Lung (tissue), 12 donors: ENCODE data around the gene SLC32A1. TPM values are rescaled to one million over a fixed set of nuclear protein-coding genes. Genes with fewer than 3 reads are reported as not detected.
A peak's percentile ranks its signal among the peaks of the same experiment; 100 is the strongest.

Experiments used
- ATAC-seq: fragments of 200-7000 bp; cut with Tn5 transposase; one replicate; pipeline ENCODE4 v1.9.1; 2020; ENCODE audit warnings: moderate number of reproducible peaks; ENCODE audit not compliant: insufficient read depth, low FRiP score
- DNase-seq, 3 donors: peaks; one replicate each; pipeline ENCODE4 v3.0.0-alpha.2; 2013 to 2017
- H3K27ac ChIP-seq, 2 donors: one replicate each; pipeline ENCODE4 v1.5.1; 2013; ENCODE audit warnings: mild to moderate bottlenecking in 2 of 2, moderate library complexity in 2 of 2, control low read depth in 1 of 2, inconsistent platforms in 1 of 2, low read depth in 1 of 2, low read length in 1 of 2
- H3K27me3 ChIP-seq, 3 donors: one replicate each; pipeline ENCODE4 v1.5.1; 2013; ENCODE audit warnings: low read length in 2 of 3; ENCODE audit not compliant: control insufficient read depth in 3 of 3, insufficient read depth in 3 of 3
- H3K36me3 ChIP-seq, 4 donors: one replicate each; pipeline ENCODE4 v1.5.1; 2013; ENCODE audit warnings: low read length in 4 of 4, mild to moderate bottlenecking in 1 of 4, moderate library complexity in 1 of 4; ENCODE audit not compliant: control insufficient read depth in 4 of 4, insufficient read depth in 4 of 4
- H3K4me1 ChIP-seq, 5 donors: one replicate each; pipeline ENCODE4 v1.5.1; 2013; ENCODE audit warnings: low read length in 5 of 5, mild to moderate bottlenecking in 2 of 5, moderate library complexity in 1 of 5; ENCODE audit not compliant: control insufficient read depth in 5 of 5, insufficient read depth in 5 of 5
- H3K4me3 ChIP-seq: one replicate; pipeline ENCODE4 v1.5.1; 2013; ENCODE audit warnings: mild to moderate bottlenecking, control low read depth, moderate library complexity
- H3K9ac ChIP-seq, 2 donors: one replicate each; pipeline ENCODE4 v1.5.1; 2013; ENCODE audit warnings: low read length in 2 of 2, control low read depth in 1 of 2; ENCODE audit not compliant: insufficient read depth in 1 of 2
- H3K9me3 ChIP-seq, 4 donors: one replicate each; pipeline ENCODE4 v1.5.1; 2013; ENCODE audit warnings: low read length in 3 of 4, mild to moderate bottlenecking in 1 of 4, moderate library complexity in 1 of 4; ENCODE audit not compliant: control insufficient read depth in 4 of 4, insufficient read depth in 3 of 4
- WGBS, 2 donors: extraction: QIAGEN DNeasy Blood & Tissue Kit; methylation state at CpG; one replicate each; pipeline ENCODE4 v1.1.7; 2013; 5-methylcytosine and 5-hydroxymethylcytosine counted together
- polyA plus RNA-seq, 2 donors: library from polyadenylated mRNA; stranded (reverse); fragments of 200-250 nt; gene quantifications; one replicate each; pipeline ENCODE4 v1.2.1, GENCODE V29; 2013
- total RNA-seq, 2 donors: library from RNA; depleted of rRNA in 1 of 2; stranded (reverse); fragments of >200 nt in 1 of 2; gene quantifications; one replicate each; pipeline ENCODE4 v1.2.1, GENCODE V29; 2014 to 2021
- TF ChIP-seq, protein P1 (sequence below): IDR thresholded peaks from 2 replicates; pipeline ENCODE4 v1.5.1; 2012; ENCODE audit warnings: mild to moderate bottlenecking; ENCODE audit errors: control extremely low read depth, extremely low read depth
- donor health status: control.
- donor health status: control.
- donor health status: Bipolar disorder and iron deficiency.
- donor health status: healthy.
- donor health status: DM: yes; HTN: yes; CAD: no.

The SLC32A1 gene
- total and polyA plus RNA-seq, 4 donors: not detected

DNA sequence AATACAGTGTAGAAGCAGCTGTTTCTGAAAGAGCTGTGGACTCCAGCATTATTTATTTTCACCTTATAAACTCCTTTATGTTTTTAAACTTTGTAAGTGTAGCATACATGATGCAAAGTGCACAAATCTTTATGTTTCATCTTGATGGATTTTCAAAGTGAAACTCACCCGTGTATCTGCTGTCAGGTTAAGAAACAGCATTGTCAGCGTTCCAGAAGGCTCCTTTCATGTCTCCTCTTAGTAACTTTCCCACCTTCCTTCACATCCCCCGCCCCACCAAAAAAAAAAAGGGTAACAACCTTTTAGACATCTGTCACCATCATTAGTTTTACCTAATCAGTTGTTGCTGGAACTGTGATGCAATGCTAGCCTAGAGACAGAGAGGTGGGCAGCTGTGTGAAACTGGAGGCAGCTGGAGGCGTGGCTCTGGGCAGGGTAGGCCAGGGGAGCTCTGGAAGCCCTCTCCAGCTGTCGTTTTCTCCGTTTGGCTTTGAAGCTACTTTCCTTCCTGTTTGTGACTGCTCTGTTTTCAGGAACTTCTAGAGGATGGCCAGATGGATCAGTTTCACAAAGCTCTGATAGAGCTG, 31.1 kb downstream of the SLC32A1 start:
- Histone ChIP-seq H3K4me1 (peaks cover 0 to 1% (median 0%) of the 10 kb centered on the region in 5 donors), H3K36me3 (peaks cover 18 to 31% (median 21%) of the 10 kb centered on the region in 4 donors), H3K9me3 (no peaks in the 10 kb centered on the region), H3K27ac (no peak overlapping the region), H3K9ac (no peak overlapping the region), H3K27me3 (no peaks in the 10 kb centered on the region), H3K4me3 (no peak overlapping the region)
- 47 to 64% methylated on average over 6 of the region's 6 CpGs for WGBS, 2 donors
- TF ChIP-seq, protein P1, sequence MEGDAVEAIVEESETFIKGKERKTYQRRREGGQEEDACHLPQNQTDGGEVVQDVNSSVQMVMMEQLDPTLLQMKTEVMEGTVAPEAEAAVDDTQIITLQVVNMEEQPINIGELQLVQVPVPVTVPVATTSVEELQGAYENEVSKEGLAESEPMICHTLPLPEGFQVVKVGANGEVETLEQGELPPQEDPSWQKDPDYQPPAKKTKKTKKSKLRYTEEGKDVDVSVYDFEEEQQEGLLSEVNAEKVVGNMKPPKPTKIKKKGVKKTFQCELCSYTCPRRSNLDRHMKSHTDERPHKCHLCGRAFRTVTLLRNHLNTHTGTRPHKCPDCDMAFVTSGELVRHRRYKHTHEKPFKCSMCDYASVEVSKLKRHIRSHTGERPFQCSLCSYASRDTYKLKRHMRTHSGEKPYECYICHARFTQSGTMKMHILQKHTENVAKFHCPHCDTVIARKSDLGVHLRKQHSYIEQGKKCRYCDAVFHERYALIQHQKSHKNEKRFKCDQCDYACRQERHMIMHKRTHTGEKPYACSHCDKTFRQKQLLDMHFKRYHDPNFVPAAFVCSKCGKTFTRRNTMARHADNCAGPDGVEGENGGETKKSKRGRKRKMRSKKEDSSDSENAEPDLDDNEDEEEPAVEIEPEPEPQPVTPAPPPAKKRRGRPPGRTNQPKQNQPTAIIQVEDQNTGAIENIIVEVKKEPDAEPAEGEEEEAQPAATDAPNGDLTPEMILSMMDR: no peak
- ATAC-seq (no peak), DNase-seq (no peak)

DNA sequence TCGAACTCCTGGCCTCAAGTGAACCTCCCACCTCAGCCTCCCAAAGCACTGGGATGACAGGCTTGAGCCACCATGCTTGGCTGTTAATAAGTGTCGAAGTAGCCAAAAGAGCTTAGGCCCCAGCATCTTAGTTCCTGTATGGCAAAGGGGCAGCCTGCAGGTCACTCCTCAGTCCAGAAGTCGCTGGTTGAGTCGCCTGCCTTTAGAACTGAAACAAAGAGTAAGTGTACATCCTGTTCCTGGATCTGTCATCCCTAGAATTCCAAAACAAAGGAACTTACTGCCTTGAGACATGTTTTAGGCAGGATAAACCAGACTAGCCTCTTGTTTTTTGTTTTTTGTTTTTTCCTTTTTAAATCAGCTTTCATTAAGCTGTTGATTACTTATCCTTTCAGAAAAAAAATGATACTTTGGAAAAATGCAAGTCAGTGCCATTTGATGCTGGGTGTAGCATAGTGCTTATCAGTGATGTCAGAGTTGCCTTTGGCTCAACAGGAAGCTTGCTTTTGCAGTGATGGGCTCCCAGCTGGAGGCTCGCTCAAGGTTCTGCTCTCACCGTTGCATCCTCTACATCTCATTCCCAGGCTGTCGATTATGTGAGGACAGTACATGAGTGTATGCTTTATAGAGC, 33.0 kb downstream of the SLC32A1 start:
- H3K27ac ChIP-seq: peak overlapping the region in 1 of 2 donors; percentile 56

DNA sequence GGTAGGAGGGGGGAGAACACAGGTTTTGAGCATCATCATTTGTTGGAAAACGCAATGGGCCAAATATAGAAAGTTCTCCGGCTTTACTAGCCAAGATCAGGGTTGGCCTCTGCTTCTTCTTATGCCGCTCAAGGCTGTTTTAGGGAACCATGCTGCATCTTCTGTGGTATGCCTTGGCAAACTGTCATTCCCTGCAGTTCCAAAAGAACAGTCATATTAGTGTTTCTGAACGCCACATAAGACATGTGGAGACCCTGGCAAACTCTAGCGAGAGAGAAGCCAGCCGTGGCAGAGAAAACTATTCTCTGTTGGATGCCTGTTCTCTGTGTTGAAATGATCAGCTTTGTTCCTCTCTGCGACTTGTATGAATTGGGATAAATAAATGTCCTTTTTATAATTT, 34.8 kb downstream of the SLC32A1 start:
- Histone ChIP-seq H3K4me1 (peaks cover 0 to 1% (median 0%) of the 10 kb centered on the region in 5 donors), H3K9ac (no peak overlapping the region), H3K9me3 (no peaks in the 10 kb centered on the region), H3K36me3 (peaks cover 34 to 41% (median 37%) of the 10 kb centered on the region in 4 donors), H3K27me3 (no peaks in the 10 kb centered on the region), H3K27ac (no peak overlapping the region), H3K4me3 (no peak overlapping the region)
- ATAC-seq (no peak), DNase-seq (no peak)
- TF ChIP-seq, protein P1: no peak
- WGBS, 2 donors: 95 to 97% methylated on average over 7 of the region's 7 CpGs

More for the DNA sequence above, 33.0 kb downstream of the SLC32A1 start:
- Histone ChIP-seq H3K27me3 (no peaks in the 10 kb centered on the region), H3K4me3 (no peak overlapping the region), H3K9me3 (no peaks in the 10 kb centered on the region), H3K9ac (no peak overlapping the region), H3K36me3 (peaks cover 23 to 38% (median 27%) of the 10 kb centered on the region in 4 donors), H3K4me1 (peaks cover 0 to 1% (median 0%) of the 10 kb centered on the region in 5 donors)
- WGBS, 2 donors: 72 to 87% methylated on average over 7 of the region's 7 CpGs
- TF ChIP-seq, protein P1: no peak
- ATAC-seq (no peak), DNase-seq (peak in 1 of 3 donors; percentile 28)
